Activated CD8-positive, alpha-beta T cell treated with anti-CD3 and anti-CD28 coated beads for 36 hours (primary cell): Measurements from ENCODE around the gene TCF12. TPM values are rescaled to one million over a fixed set of nuclear protein-coding genes. Genes with fewer than 3 reads are reported as not detected.

Experiments
- ATAC-seq: fragments of 200-7000 bp; cut with Tn5 transposase; one replicate; pipeline ENCODE4 v1.10.0; 2021; ENCODE audit warnings: mild to moderate bottlenecking, moderate library complexity
- CTCF ChIA-PET: fragments of 350-600 bp; sonication (Branson Sonifier 250); formaldehyde crosslinking; loops from one replicate; lab custom pipeline; 2021; ENCODE audit warnings: antibody characterized with exemption; lab: Charles Lee
- POLR2A ChIA-PET: fragments of 350-600 bp; sonication (Branson Sonifier 250); formaldehyde crosslinking; loops from one replicate; lab custom pipeline; 2021; ENCODE audit warnings: antibody characterized with exemption; lab: Charles Lee
- DNase-seq: peaks from one replicate; pipeline ENCODE4 v3.0.0-alpha.2; 2020
- H3K27ac Mint-ChIP-seq: one replicate; pipeline ENCODE4 v1.8.0; 2021; ENCODE audit warnings: mild to moderate bottlenecking, mixed read lengths
- H3K27me3 Mint-ChIP-seq: one replicate; pipeline ENCODE4 v1.8.0; 2021; ENCODE audit warnings: mixed read lengths
- H3K36me3 Mint-ChIP-seq: one replicate; pipeline ENCODE4 v1.8.0; 2021; ENCODE audit warnings: low read depth, mixed read lengths
- H3K4me1 Mint-ChIP-seq: one replicate; pipeline ENCODE4 v1.8.0; 2021; ENCODE audit warnings: low read depth, mixed read lengths
- H3K4me3 Mint-ChIP-seq: one replicate; pipeline ENCODE4 v1.8.0; 2021; ENCODE audit warnings: mild to moderate bottlenecking, moderate library complexity, mixed read lengths
- H3K9me3 Mint-ChIP-seq: one replicate; pipeline ENCODE4 v1.8.0; 2021; ENCODE audit warnings: mixed read lengths
- intact Hi-C: fragments of 100-400 bp; cut with micrococcal nuclease; formaldehyde crosslinking; loops from one replicate; pipeline ENCODE4 v1.10.0; 2022
- total RNA-seq, 2 experiments: library from RNA; stranded (reverse); gene quantifications; one replicate each; pipeline ENCODE4 v1.2.3, GENCODE V29; 2021
- TF ChIP-seq, protein P1 (sequence below): fragments of 200-600 bp; IDR thresholded peaks from one replicate; pipeline ENCODE4 v1.8.0; 2022; ENCODE audit warnings: antibody characterized with exemption, mild to moderate bottlenecking

The TCF12 gene
- total RNA-seq, 2 experiments from 2014 or later: 60.5 to 67.4 TPM

GRCh38 chr15:56892659-56893363 lies 25.6 kb upstream of the TCF12 start:
- Mint-ChIP-seq H3K27ac (no peak overlapping the region), H3K27me3 (no peaks in the 10 kb centered on the region), H3K9me3 (no peaks in the 10 kb centered on the region), H3K4me1 (peaks cover 13% of the 10 kb centered on the region), H3K4me3 (no peak overlapping the region), H3K36me3 (no peaks in the 10 kb centered on the region)
- TF ChIP-seq, protein P1, sequence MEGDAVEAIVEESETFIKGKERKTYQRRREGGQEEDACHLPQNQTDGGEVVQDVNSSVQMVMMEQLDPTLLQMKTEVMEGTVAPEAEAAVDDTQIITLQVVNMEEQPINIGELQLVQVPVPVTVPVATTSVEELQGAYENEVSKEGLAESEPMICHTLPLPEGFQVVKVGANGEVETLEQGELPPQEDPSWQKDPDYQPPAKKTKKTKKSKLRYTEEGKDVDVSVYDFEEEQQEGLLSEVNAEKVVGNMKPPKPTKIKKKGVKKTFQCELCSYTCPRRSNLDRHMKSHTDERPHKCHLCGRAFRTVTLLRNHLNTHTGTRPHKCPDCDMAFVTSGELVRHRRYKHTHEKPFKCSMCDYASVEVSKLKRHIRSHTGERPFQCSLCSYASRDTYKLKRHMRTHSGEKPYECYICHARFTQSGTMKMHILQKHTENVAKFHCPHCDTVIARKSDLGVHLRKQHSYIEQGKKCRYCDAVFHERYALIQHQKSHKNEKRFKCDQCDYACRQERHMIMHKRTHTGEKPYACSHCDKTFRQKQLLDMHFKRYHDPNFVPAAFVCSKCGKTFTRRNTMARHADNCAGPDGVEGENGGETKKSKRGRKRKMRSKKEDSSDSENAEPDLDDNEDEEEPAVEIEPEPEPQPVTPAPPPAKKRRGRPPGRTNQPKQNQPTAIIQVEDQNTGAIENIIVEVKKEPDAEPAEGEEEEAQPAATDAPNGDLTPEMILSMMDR: no peak
- ATAC-seq (no peak), DNase-seq (no peak)
- POLR2A ChIA-PET: no interaction called here
- CTCF ChIA-PET: no interaction called here
- intact Hi-C loops: no loop called here

DNA sequence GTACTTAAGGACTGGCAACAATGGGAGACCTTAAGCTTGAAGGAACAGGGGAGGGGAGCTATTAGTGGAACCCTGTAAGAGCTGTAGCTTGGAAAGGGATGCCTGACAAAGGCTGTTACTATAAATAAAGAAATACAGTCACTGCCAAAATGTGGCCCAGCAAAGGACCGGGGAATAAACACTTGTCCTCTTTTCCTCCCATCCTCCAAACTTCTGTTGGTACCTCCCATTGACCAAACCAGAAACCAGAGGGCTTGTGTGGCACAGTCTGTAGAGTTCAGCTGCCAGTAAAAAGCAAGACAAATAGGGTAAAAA lies 25.1 kb upstream of the TCF12 start:
- Mint-ChIP-seq H3K27me3 (no peaks in the 10 kb centered on the region), H3K4me1 (peaks cover 8% of the 10 kb centered on the region), H3K27ac (no peak overlapping the region), H3K36me3 (no peaks in the 10 kb centered on the region), H3K9me3 (no peaks in the 10 kb centered on the region), H3K4me3 (no peak overlapping the region)
- intact Hi-C loops: no loop called here
- ChIA-PET POLR2A (no interaction called here), CTCF (no interaction called here)
- TF ChIP-seq, protein P1: no peak
- ATAC-seq: no peak
- no peak for DNase-seq

DNA sequence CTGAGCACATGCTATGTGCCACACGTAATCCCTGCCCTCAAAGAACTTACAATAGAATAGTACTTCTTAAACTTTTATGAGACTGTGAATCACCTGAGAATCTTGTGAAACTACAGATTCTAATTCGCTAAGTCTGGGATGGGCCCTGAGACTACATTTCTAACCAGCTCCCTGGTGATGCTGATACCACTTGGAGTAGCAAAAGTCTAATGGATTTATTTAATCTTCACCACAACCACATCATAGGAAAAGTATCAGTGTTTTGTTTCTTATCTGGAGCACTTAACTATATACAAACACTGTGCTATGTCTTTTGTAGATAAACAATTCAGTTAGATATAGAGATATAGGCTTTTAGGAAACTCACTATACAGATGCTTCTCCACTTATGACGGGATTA lies 23.8 kb upstream of the TCF12 start:
- CTCF ChIA-PET: no interaction called here
- no peak for ATAC-seq

GRCh38 chr15:56901931-56902330 lies 16.5 kb upstream of the TCF12 start:
- Mint-ChIP-seq H3K27me3 (no peaks in the 10 kb centered on the region), H3K27ac (no peak overlapping the region), H3K4me1 (peaks cover 7% of the 10 kb centered on the region), H3K36me3 (no peaks in the 10 kb centered on the region), H3K4me3 (no peak overlapping the region), H3K9me3 (no peaks in the 10 kb centered on the region)
- ATAC-seq (no peak), DNase-seq (no peak)
- intact Hi-C loops: no loop called here
- CTCF ChIA-PET: interaction anchor here (0.6 to 1.2 kb wide), 2 partner anchors 16 to 41 kb away, joined by 3 read pairs; no protein-coding TSS in a partner anchor
- POLR2A ChIA-PET: no interaction called here
- TF ChIP-seq, protein P1: no peak

More for the DNA sequence above, 23.8 kb upstream of the TCF12 start:
- DNase-seq: no peak
- H3K27me3 Mint-ChIP-seq: no peaks in the 10 kb centered on the region
- H3K4me1 Mint-ChIP-seq: no peaks in the 10 kb centered on the region
- no peaks in the 10 kb centered on the region for H3K9me3 Mint-ChIP-seq
- no peaks in the 10 kb centered on the region for H3K36me3 Mint-ChIP-seq
- H3K27ac Mint-ChIP-seq: no peak overlapping the region
- POLR2A ChIA-PET: no interaction called here
- intact Hi-C loops: no loop called here
- TF ChIP-seq, protein P1: no peak
- no peak overlapping the region for H3K4me3 Mint-ChIP-seq

GRCh38 chr15:56906766-56907165 lies 11.7 kb upstream of the TCF12 start:
- TF ChIP-seq, protein P1: no peak
- H3K4me3 Mint-ChIP-seq: peak overlapping the region; percentile 18
- H3K27me3 Mint-ChIP-seq: no peaks in the 10 kb centered on the region
- H3K36me3 Mint-ChIP-seq: no peaks in the 10 kb centered on the region
- no peaks in the 10 kb centered on the region for H3K9me3 Mint-ChIP-seq
- ATAC-seq (no peak), DNase-seq (no peak)
- peaks cover 10% of the 10 kb centered on the region for H3K4me1 Mint-ChIP-seq
- ChIA-PET POLR2A (interaction anchor here (0.8 kb wide), 1 partner anchor 11 kb away, joined by 3 read pairs; the partner anchor contains the start of gene TCF12), CTCF (interaction anchor here (1.4 kb wide), 1 partner anchor 12 kb away, joined by 5 read pairs; the partner anchor contains the start of gene TCF12)
- peak overlapping the region; percentile 21 for H3K27ac Mint-ChIP-seq
- intact Hi-C loops: no loop called here
